HG03571 (cell line): ENCODE results near the gene MAP1A.

Experiments
- ATAC-seq: cut with Tn5 transposase; IDR thresholded peaks from one replicate; pipeline ENCODE4 v1.9.1; 2021; ENCODE audit not compliant: unreplicated experiment

The MAP1A gene

DNA sequence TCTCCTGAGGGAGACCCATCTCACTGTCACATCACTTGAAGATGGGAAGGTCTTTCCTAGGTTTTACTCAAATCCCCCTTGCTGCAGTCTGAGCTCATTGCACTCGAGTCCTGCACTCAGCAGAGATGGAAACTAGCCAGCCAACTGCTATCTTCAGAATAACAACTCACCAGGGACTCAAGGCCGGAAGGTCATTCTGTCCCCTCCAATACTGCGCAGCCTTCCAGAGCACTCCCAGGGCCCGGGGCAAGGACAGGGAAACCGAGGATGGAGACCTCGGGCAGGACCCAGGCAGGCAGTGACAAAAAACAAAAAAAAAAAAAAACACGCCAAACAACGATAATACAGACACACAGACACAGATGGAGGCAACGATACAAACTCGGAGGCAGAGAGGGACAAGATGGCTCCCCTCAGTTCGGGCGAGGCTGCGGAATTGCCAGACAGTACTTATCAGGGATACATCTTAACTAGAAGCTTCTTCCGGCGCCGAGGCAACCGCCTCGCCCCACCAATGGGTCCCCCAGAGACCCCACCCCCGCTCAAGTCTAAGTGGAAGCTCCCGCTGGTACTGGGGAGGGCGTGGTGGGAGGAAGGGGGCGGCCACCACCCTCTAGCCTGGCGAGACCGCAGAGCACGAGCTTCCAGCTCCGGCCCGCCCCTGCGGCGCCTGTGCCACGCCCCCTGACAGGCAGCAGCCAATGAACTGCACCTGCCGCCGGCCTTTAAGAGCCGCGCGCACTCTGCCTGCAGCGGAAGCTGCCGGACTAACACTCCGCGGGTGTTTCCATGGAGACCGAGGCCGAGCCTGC is 7.0 kb upstream of the MAP1A start:
- ATAC-seq, result peak; percentile 97

DNA sequence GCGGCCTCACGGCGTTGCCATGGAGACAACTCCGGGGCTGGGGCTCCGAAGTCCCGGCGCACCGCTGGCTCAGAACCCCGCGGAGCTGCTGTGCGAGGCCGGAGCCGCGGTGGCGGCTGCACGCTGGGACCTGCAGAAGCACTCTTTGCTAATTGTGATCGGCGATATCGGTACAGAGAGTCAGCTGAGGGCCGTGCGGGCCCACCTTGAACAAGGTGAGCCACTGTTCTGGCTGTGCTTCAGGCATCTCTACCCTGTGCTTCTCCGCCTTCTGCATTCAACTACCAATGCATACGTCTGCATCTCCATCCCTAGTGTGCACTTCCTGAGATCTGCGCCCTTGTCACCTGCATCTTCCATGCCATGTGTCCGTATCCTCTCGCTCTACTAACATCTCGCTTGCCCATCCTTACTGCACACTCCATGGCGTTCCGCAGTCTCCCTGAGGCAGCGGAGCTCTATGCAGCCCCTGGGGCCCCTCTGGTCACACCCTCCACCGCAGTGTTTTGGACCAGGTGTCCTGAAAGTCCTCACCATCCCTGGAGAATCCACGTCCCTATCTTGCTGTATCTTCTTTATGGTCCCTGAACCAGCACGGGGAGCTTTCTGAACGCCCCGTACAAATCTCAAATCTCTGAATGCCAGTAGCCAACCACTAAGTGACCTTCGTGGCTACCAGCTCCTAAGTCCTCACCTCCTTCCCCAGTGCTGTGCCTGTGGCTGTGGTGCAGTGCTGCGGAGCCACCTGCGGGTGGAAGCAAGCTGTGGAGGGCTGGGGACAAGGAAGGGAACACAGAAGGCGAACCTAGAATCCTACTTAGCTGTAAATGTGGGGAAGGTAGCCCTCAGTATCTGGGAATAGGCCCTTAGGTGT is 6.2 kb upstream of the MAP1A start:
- ATAC-seq, result peak; percentile 18

GRCh38 chr15:43513550-43513949 is 3.9 kb upstream of the MAP1A start:
- no peak for ATAC-seq

GRCh38 chr15:43514241-43515057 is 3.0 kb upstream of the MAP1A start:
- ATAC-seq, result no peak

DNA sequence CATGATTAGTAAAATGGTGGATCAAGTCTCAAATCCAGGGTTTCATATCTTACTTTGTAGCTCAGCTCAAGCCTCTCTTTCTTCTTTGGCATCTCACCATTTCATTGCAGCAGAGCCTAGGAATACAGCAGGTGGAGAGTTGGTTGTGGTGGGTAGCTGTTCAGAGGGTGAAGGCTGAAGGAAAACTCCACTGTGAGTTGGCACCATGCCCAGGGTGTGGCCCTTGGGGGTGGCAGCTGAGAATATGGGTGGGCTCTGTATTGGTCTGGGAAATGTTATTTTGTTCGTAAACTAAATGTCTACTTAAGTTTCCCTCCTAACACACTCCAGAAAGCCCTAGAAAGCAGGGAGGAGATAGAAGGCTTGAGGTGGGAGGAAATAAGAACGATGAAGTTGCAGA is 1.7 kb upstream of the MAP1A start:
- no peak for ATAC-seq

DNA sequence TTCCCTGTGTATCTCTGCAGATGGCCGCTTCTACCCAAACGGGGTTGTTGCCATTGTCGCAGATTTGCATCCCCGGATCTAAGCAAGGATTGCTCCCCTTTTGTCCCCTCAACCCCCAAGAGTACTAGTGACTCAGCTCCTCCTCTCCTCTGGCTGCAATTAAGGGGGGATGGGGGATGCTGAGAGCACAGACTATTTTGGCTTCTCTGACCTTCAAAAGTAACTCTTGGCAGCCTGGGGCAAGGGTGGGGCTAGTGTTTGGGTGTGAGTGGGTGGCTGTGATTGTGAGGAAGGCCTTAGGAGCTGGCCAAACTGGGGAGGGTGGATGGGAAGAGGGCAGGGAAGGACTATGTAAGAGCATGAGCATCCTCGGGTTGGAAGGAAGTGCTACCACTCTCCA is 1.2 kb upstream of the MAP1A start:
- no peak for ATAC-seq

DNA sequence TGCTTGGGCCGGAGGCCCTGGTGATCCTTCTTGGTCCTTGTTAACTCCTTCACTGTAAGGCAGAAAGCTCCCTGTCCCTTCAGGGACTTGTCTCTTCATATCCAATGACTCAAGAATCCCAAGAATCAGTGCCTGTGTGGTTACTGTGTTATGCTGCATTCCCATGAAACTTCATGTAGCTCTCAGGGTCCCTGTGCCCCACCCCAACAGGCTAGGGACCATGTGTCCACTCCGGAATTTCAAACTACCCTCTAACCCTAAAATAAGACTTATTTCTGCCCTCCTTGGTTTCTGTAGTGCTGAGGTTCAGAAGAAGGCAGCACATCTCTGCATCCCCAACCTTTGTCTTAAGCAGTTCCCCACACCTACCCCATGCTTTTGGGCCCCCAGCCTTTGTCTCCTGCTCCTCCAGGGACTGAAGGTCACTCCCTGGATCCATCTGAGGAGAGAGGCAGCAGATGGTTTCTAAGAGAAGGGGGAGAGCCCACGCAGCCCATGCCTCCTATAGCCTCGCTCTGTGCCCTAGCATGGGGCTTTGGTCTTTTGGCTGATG is 531 bp upstream of the MAP1A start:
- ATAC-seq, result no peak

- ATAC-seq, result no peak
Observed at GRCh38 chr15:43518197-43518761, 871 bp downstream of the MAP1A start.

DNA sequence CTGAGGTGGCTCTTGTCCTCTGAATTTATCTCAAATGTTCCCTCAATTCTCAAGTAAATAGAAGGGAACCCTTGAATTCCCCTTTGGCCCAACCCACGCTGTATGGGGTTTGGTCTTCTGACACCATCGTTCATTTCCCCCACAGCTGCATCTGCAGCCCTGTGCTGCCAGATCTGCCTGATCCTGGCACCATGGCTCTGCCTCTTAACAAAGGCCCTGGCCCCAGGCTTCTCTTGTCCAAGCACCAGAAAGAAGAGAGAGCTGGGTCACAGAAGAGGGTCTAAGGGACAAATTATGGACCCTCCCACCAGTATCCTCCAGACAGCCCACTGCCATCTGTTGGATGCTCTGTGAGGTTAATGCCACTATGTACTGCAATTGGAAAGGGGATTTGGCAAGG is 1.8 kb downstream of the MAP1A start:
- ATAC-seq, result no peak

DNA sequence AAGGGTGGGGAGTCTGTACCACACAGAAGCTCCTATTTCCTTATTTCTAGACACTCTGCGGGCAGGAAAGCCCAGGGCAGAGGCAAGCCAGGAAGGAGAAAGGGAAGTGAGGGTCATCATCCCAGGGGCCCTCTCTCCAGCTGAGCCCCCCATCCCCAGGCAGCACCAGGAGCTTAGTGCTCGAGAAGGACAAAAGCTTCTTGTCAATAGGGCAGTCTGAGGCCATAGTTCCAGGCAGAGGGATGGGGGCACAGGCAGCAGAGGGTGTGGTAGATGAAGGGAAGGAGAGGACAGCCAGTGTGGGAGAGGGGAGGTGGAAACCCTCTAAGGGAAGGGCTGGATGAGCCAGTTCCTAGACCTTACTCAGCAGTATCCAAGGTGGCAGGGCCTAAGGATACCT is 2.7 kb downstream of the MAP1A start:
- no peak for ATAC-seq

GRCh38 chr15:43521419-43521818 is 4.0 kb downstream of the MAP1A start:
- no peak for ATAC-seq

DNA sequence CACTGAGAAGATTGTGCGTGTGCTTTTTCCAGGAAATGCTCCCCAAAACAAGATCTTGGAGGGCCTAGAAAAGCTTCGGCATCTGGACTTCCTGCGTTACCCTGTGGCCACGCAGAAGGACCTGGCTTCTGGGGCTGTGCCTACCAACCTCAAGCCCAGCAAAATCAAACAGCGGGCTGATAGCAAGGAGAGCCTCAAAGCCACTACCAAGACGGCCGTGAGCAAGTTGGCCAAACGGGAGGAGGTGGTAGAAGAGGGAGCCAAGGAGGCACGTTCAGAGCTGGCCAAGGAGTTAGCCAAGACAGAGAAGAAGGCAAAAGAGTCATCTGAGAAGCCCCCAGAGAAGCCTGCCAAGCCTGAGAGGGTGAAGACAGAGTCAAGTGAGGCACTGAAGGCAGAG is 4.8 kb downstream of the MAP1A start:
- no peak for ATAC-seq

DNA sequence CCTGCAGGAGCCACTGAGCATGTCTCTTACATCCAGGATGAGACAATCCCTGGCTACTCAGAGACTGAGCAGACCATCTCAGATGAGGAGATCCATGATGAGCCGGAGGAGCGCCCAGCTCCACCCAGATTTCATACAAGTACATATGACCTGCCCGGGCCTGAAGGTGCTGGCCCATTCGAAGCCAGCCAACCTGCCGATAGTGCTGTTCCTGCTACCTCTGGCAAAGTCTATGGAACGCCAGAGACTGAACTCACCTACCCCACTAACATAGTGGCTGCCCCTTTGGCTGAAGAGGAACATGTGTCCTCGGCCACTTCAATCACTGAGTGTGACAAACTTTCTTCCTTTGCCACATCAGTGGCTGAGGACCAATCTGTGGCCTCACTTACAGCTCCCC is 6.2 kb downstream of the MAP1A start:
- no peak for ATAC-seq

- no peak for ATAC-seq
Observed at GRCh38 chr15:43524254-43524845, 6.9 kb downstream of the MAP1A start.

- no peak for ATAC-seq
Observed at GRCh38 chr15:43525131-43525530, 7.7 kb downstream of the MAP1A start.

GRCh38 chr15:43526261-43526930 is 9.0 kb downstream of the MAP1A start:
- ATAC-seq, result no peak

GRCh38 chr15:43527016-43527801 is 9.8 kb downstream of the MAP1A start:
- ATAC-seq, result no peak

DNA sequence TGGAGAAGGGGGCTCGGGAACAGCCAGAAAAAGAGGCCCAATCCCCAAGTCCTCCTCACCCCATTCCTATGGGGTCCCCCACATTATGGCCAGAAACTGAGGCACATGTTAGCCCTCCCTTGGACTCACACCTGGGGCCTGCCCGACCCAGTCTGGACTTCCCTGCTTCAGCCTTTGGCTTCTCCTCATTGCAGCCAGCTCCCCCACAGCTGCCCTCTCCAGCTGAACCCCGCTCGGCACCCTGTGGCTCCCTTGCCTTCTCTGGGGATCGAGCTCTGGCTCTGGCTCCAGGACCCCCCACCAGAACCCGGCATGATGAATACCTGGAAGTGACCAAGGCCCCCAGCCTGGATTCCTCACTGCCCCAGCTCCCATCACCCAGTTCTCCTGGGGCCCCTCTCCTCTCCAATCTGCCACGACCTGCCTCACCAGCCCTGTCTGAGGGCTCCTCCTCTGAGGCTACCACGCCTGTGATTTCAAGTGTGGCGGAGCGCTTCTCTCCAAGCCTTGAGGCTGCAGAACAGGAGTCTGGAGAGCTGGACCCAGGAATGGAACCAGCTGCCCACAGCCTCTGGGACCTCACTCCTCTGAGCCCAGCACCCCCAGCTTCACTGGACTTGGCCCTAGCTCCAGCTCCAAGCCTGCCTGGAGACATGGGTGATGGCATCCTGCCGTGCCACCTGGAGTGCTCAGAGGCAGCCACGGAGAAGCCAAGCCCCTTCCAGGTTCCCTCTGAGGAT is 10.6 kb downstream of the MAP1A start:
- no peak for ATAC-seq
